Subcutaneous adipose tissue (tissue), 4 donors: Measurements from ENCODE around the gene KIF26B. TPM values are rescaled to one million over a fixed set of nuclear protein-coding genes. Genes with fewer than 3 reads are reported as not detected.

Experiments
- CTCF ChIP-seq: fragments of 450-650 bp; IDR thresholded peaks from one replicate; pipeline ENCODE4 v1.5.1; 2016; ENCODE audit warnings: low read depth, mild to moderate bottlenecking, control low read depth, antibody characterized with exemption, moderate library complexity
- total RNA-seq, 4 donors: library from RNA; depleted of rRNA; stranded (reverse); fragments of >200 nt; gene quantifications; one replicate each; pipeline ENCODE4 v1.1.0, GENCODE V29; 2016

KIF26B gene
- total RNA-seq, 4 donors from 2014 or later, result under 0.01 to 0.16 (median under 0.01) TPM

- TF ChIP-seq CTCF, result no peak
Observed at GRCh38 chr1:245375789-245376460, 221.1 kb downstream of the KIF26B start.

- no peak for TF ChIP-seq CTCF
Observed at GRCh38 chr1:245377854-245378253, 223.1 kb downstream of the KIF26B start.

- no peak for TF ChIP-seq CTCF
Observed at GRCh38 chr1:245378311-245378722, 223.5 kb downstream of the KIF26B start.

- TF ChIP-seq CTCF, result no peak
Observed at GRCh38 chr1:245378745-245379144, 224.0 kb downstream of the KIF26B start.

- TF ChIP-seq CTCF, result no peak
Observed at GRCh38 chr1:245380790-245381535, 226.2 kb downstream of the KIF26B start.

- TF ChIP-seq CTCF, result no peak
Observed at GRCh38 chr1:245382981-245383380, 228.2 kb downstream of the KIF26B start.
